ENCODE results near the gene NLE1. TPM values are rescaled to one million over a fixed set of nuclear protein-coding genes. Genes with fewer than 3 reads are reported as not detected.

Gene NLE1
- total RNA-seq, 1 experiment from 2014 or later, result 23.3 TPM

DNA sequence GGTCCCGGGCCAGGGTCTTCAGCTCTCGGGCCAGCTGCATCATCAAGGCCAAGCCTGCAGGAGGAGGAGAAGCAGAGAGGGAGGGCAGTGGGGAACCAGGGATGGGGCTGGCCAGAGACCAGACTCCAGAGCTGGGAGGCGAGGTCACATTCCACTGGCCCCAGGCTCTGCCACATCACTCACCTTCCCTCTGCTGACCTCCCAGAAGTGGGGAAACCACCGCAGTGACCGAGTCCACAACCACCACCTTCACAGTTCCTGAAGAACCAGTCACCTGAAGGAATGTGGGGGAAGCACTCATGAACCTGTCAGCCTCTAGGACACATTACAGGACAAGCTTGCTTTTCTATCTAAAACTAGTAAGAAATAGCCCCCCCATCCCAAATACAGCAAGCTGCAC, 38.8 kb downstream of the NLE1 start:
- CTCF ChIA-PET, result no interaction called here
- no peaks in the 10 kb centered on the region for H3K9me3 ChIP-seq (ENCODE audit: low read depth, low read length, poor library complexity, severe bottlenecking)
- no peaks in the 10 kb centered on the region for H3K4me1 ChIP-seq (ENCODE audit: insufficient read depth, low read length, poor library complexity, severe bottlenecking)
- TF ChIP-seq EZH2 (IDR thresholded peaks at IDR 0.05; ENCODE audit: borderline replicate concordance, low read depth, low read length, poor library complexity, severe bottlenecking) (no peak), CTCF (conservative IDR thresholded peaks at IDR 0.05; ENCODE audit: low read depth, low read length) (no peak)
- H3K36me3 ChIP-seq (ENCODE audit: insufficient read depth, low read length, poor library complexity, severe bottlenecking), result no peaks in the 10 kb centered on the region
- no peak overlapping the region for H3K4me3 ChIP-seq (ENCODE audit: low read depth, low read length, poor library complexity, severe bottlenecking)
- POLR2A ChIA-PET (ENCODE audit: low non-redundant PET), result no interaction called here
- no peaks in the 10 kb centered on the region for H3K27me3 ChIP-seq (replicated peaks; ENCODE audit: insufficient read depth, low read depth, low read length, poor library complexity)
- no peak overlapping the region for H3K27ac ChIP-seq (ENCODE audit: low read depth, low read length, poor library complexity, severe bottlenecking)
- intact Hi-C loops (cut with micrococcal nuclease; ENCODE audit: unreplicated experiment), result no loop called here
- DNase-seq (ENCODE audit: low spot score), result no peak
- BruUV-seq (replicated peaks), result no TSS peak

DNA sequence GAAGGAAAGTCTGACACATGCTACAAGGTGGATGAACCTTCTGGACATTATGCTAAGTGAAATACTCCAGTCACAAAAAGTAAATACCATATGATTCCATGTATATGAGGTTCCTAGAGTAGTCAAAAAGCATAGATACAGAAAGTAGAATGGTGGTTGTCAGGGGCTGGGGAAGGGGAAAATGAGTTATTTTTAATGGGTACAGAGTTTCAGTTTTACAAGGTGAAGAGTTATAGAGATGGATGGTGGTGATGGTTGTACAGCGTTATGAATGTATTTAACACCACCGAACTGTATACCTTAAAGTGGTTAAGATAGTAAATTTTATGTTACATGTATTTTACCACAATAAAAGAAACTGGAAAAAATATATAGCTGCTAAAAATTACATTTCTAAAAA, 40.4 kb downstream of the NLE1 start:
- ChIA-PET POLR2A (ENCODE audit: low non-redundant PET) (no interaction called here), CTCF (no interaction called here)
- no peak overlapping the region for H3K27ac ChIP-seq (ENCODE audit: low read depth, low read length, poor library complexity, severe bottlenecking)
- no peak overlapping the region for H3K4me3 ChIP-seq (ENCODE audit: low read depth, low read length, poor library complexity, severe bottlenecking)
- H3K4me1 ChIP-seq (ENCODE audit: insufficient read depth, low read length, poor library complexity, severe bottlenecking), result no peaks in the 10 kb centered on the region
- DNase-seq (ENCODE audit: low spot score), result no peak
- H3K9me3 ChIP-seq (ENCODE audit: low read depth, low read length, poor library complexity, severe bottlenecking), result no peaks in the 10 kb centered on the region
- TF ChIP-seq EZH2 (IDR thresholded peaks at IDR 0.05; ENCODE audit: borderline replicate concordance, low read depth, low read length, poor library complexity, severe bottlenecking) (no peak), CTCF (conservative IDR thresholded peaks at IDR 0.05; ENCODE audit: low read depth, low read length) (no peak)
- no peaks in the 10 kb centered on the region for H3K36me3 ChIP-seq (ENCODE audit: insufficient read depth, low read length, poor library complexity, severe bottlenecking)
- no TSS peak for BruUV-seq (replicated peaks)
- H3K27me3 ChIP-seq (replicated peaks; ENCODE audit: insufficient read depth, low read depth, low read length, poor library complexity), result no peaks in the 10 kb centered on the region
- intact Hi-C loops (cut with micrococcal nuclease; ENCODE audit: unreplicated experiment), result no loop called here

GRCh38 chr17:35101036-35101435, 41.1 kb downstream of the NLE1 start:
- Histone ChIP-seq H3K27ac (ENCODE audit: low read depth, low read length, poor library complexity, severe bottlenecking) (no peak overlapping the region), H3K36me3 (ENCODE audit: insufficient read depth, low read length, poor library complexity, severe bottlenecking) (no peaks in the 10 kb centered on the region), H3K27me3 (replicated peaks; ENCODE audit: insufficient read depth, low read depth, low read length, poor library complexity) (no peaks in the 10 kb centered on the region), H3K4me1 (ENCODE audit: insufficient read depth, low read length, poor library complexity, severe bottlenecking) (no peaks in the 10 kb centered on the region), H3K9me3 (ENCODE audit: low read depth, low read length, poor library complexity, severe bottlenecking) (no peaks in the 10 kb centered on the region), H3K4me3 (ENCODE audit: low read depth, low read length, poor library complexity, severe bottlenecking) (no peak overlapping the region)
- no peak for TF ChIP-seq CTCF (conservative IDR thresholded peaks at IDR 0.05; ENCODE audit: low read depth, low read length)
- no peak for TF ChIP-seq EZH2 (IDR thresholded peaks at IDR 0.05; ENCODE audit: borderline replicate concordance, low read depth, low read length, poor library complexity, severe bottlenecking)
- no TSS peak for BruUV-seq (replicated peaks)
- no peak for DNase-seq (ENCODE audit: low spot score)
- intact Hi-C loops (cut with micrococcal nuclease; ENCODE audit: unreplicated experiment), result no loop called here
- ChIA-PET POLR2A (ENCODE audit: low non-redundant PET) (no interaction called here), CTCF (no interaction called here)
